ENCODE results near the gene ERAS.
"Not testable (repeated sequence)": the region's sequence is repeated elsewhere in the genome, so short reads cannot be mapped to it uniquely, and the experiment has no call there.

Gene ERAS

GRCh38 chrX:48798318-48798717 lies 28.0 kb upstream of the ERAS start:
- DNase-seq (ENCODE audit: low read depth in 3 of 3): no peak

GRCh38 chrX:48800574-48801279 lies 25.6 kb upstream of the ERAS start:
- no peak for DNase-seq (ENCODE audit: low read depth in 3 of 3)

GRCh38 chrX:48801280-48802088 lies 24.8 kb upstream of the ERAS start, which contains the start of gene HDAC6:
Gene HDAC6 (plus strand): TSS chrX:48802067. CDS start chrX:48802693, 626 bp downstream.
- DNase-seq (ENCODE audit: low read depth in 3 of 3): peak; percentile 72 to 91 (median 88)

- DNase-seq (ENCODE audit: low read depth in 3 of 3): no peak
Observed at GRCh38 chrX:48802089-48802904, 24.0 kb upstream of the ERAS start.

GRCh38 chrX:48802905-48803200 lies 23.5 kb upstream of the ERAS start:
- no peak for DNase-seq (ENCODE audit: low read depth in 3 of 3)

GRCh38 chrX:48806081-48806480 lies 20.2 kb upstream of the ERAS start:
- no peak for DNase-seq (ENCODE audit: low read depth in 3 of 3)

- no peak for DNase-seq (ENCODE audit: low read depth in 3 of 3)
Observed at GRCh38 chrX:48813644-48814043, 12.7 kb upstream of the ERAS start.

- no peak for DNase-seq (ENCODE audit: low read depth in 3 of 3)
Observed at GRCh38 chrX:48814722-48815121, 11.6 kb upstream of the ERAS start.

GRCh38 chrX:48815266-48815665 lies 11.0 kb upstream of the ERAS start:
- DNase-seq (ENCODE audit: low read depth in 3 of 3): no peak

GRCh38 chrX:48816014-48816810 lies 10.1 kb upstream of the ERAS start:
- no peak for DNase-seq (ENCODE audit: low read depth in 3 of 3)

GRCh38 chrX:48818098-48818497 lies 8.2 kb upstream of the ERAS start:
- no peak for DNase-seq (ENCODE audit: low read depth in 3 of 3)

GRCh38 chrX:48818866-48819265 lies 7.4 kb upstream of the ERAS start:
- DNase-seq (ENCODE audit: low read depth in 3 of 3): no peak

- DNase-seq (ENCODE audit: low read depth in 3 of 3): not testable (repeated sequence)
Observed at GRCh38 chrX:48819394-48819793, 6.9 kb upstream of the ERAS start.

- no peak for DNase-seq (ENCODE audit: low read depth in 3 of 3)
Observed at GRCh38 chrX:48823053-48823452, 3.3 kb upstream of the ERAS start.

GRCh38 chrX:48824066-48824465 lies 2.2 kb upstream of the ERAS start:
- DNase-seq (ENCODE audit: low read depth in 3 of 3): no peak

GRCh38 chrX:48826876-48827653 lies 752 bp downstream of the ERAS start:
- no peak for DNase-seq (ENCODE audit: low read depth in 3 of 3)

GRCh38 chrX:48827654-48827968 lies 1.3 kb downstream of the ERAS start:
- no peak for DNase-seq (ENCODE audit: low read depth in 3 of 3)

- no peak for DNase-seq (ENCODE audit: low read depth in 3 of 3)
Observed at GRCh38 chrX:48829016-48829735, 2.9 kb downstream of the ERAS start.

- DNase-seq (ENCODE audit: low read depth in 3 of 3): no peak
Observed at GRCh38 chrX:48831136-48831908, 5.0 kb downstream of the ERAS start.

GRCh38 chrX:48831909-48832291 lies 5.6 kb downstream of the ERAS start:
- DNase-seq (ENCODE audit: low read depth in 3 of 3): no peak

Measured in stimulated activated CD4-positive, alpha-beta T cell treated with anti-CD3 and anti-CD28 coated beads, TNF-alpha, amount 100 ng/mL, for 4 hours (primary cell).